ENCODE data around the gene NPPA.

NPPA gene

DNA sequence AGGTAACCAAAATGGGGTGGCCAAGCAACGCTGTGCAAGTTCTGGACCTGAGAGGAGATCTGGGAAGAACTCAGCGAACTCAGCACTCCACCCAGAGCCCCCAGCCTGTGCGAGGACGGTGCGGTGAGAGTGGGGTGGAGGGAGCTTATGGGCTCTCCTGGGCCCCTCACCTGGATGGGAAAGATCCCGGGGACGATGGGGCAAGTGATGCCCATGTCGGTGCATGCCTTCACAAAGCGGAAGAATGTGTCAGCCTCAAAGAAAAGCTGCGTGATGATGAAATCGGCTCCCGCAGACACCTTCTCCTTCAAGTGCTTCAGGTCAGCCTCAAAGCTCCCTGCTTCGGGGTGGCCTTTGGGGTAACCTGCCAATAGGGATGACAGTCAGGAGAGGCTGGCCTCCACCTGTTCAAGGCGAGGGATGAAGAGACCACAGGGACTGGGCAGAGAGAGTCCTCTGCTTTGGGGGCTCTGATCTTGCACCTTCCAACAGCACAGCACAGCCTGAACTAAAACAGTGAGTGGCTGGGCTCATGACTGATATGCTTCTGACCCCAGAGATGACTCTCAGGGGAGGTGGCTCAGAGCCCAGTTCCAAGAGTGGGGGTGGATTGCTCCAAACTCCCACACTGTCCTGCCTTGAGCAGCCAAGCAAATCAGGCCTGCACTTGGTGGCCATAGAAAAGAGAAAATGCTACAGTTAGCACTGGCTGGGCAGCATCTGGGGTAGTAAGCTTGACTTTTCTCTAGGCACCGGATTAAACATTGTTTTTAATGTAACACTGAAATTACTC is 51.4 kb downstream of the NPPA start:
- DNase-seq (ENCODE audit: extremely low spot score, insufficient read length, low read depth): no peak
- no peak for FAIRE-seq

Data from GM18507 (cell line).